H1 (cell line): ENCODE measurements around the gene WBP1L. TPM values are rescaled to one million over a fixed set of nuclear protein-coding genes. Genes with fewer than 3 reads are reported as not detected.

Source experiments
- CTCF ChIA-PET: fragments of 300-600 bp; sonication (Branson Sonifier 250); formaldehyde crosslinking; loops from one replicate; lab custom pipeline; 2021; ENCODE audit not compliant: partially characterized antibody; lab: Charles Lee
- POLR2A ChIA-PET: fragments of 300-600 bp; sonication (Branson Sonifier 250); formaldehyde crosslinking; loops from one replicate; lab custom pipeline; 2021; ENCODE audit warnings: inconsistent platforms; ENCODE audit not compliant: partially characterized antibody; lab: Charles Lee
- DNase-seq, 2 experiments: peaks; one replicate each; pipeline versions ENCODE4 v3.0.0 to v3.0.0-alpha.2; 2010 to 2022; ENCODE audit warnings: low spot score in 2 of 2, low read depth in 1 of 2, mixed read lengths in 1 of 2
- FAIRE-seq: peaks from 2 replicates; lab custom pipeline; 2011; peaks lifted over from hg19 to GRCh38; lab: Jason Lieb, UNC
- H2AFZ ChIP-seq: 2 replicates; pipeline ENCODE4 v1.8.1; 2012; ENCODE audit warnings: low read length, inconsistent platforms
- H2AK5ac ChIP-seq: 2 replicates; pipeline ENCODE4 v1.6.1; 2013; ENCODE audit warnings: low read depth, low read length
- H2BK120ac ChIP-seq: replicated peaks from 2 replicates; pipeline ENCODE3; 2013; ENCODE audit warnings: low read depth, low read length, inconsistent platforms
- H2BK12ac ChIP-seq: 2 replicates; pipeline ENCODE4 v1.6.1; 2013; ENCODE audit warnings: low read depth, low read length
- H2BK15ac ChIP-seq: 2 replicates; pipeline ENCODE4 v1.6.1; 2013; ENCODE audit warnings: low read length
- H2BK20ac ChIP-seq: 2 replicates; pipeline ENCODE4 v1.6.1; 2013; ENCODE audit warnings: low read length
- H2BK5ac ChIP-seq: 2 replicates; pipeline ENCODE4 v1.6.1; 2013; ENCODE audit warnings: low read depth, low read length
- H3K14ac ChIP-seq: 2 replicates; pipeline ENCODE4 v1.6.1; 2013; ENCODE audit warnings: inconsistent platforms; ENCODE audit not compliant: insufficient read length
- H3K18ac ChIP-seq: 2 replicates; pipeline ENCODE4 v1.6.1; 2013; ENCODE audit warnings: low read length; ENCODE audit errors: extremely low read depth
- H3K23ac ChIP-seq: 2 replicates; pipeline ENCODE4 v1.6.1; 2013; ENCODE audit warnings: inconsistent platforms; ENCODE audit not compliant: insufficient read length
- H3K23me2 ChIP-seq: 2 replicates; pipeline ENCODE4 v1.6.1; 2013; ENCODE audit warnings: low read depth, low read length
- H3K27ac ChIP-seq: 2 replicates; pipeline ENCODE4 v1.6.1; 2011; ENCODE audit warnings: low read depth, low read length, inconsistent platforms
- H3K27me3 ChIP-seq, 4 experiments: replicated peaks in 1 of 4; 1 replicate in 1 of 4; 2 replicates in 3 of 4; pipeline versions ENCODE4 v1.6.1 to v1.8.1; 2011 to 2013; ENCODE audit warnings: low read length in 3 of 4, mild to moderate bottlenecking in 3 of 4, inconsistent platforms in 2 of 4, mixed read lengths in 2 of 4, moderate library complexity in 1 of 4; ENCODE audit not compliant: control insufficient read depth in 3 of 4, insufficient read depth in 3 of 4; ENCODE audit errors: extremely low read depth in 1 of 4
- H3K36me3 ChIP-seq, 4 experiments: 2 replicates each; pipeline versions ENCODE4 v1.6.1 to v1.8.1; 2011 to 2013; ENCODE audit warnings: mild to moderate bottlenecking in 4 of 4, low read length in 3 of 4, moderate library complexity in 2 of 4, control low read depth in 1 of 4, inconsistent platforms in 1 of 4; ENCODE audit not compliant: insufficient read depth in 4 of 4, control insufficient read depth in 2 of 4
- H3K4ac ChIP-seq: replicated peaks from 2 replicates; pipeline ENCODE3; 2013; ENCODE audit warnings: low read length, low read depth, mixed read lengths, inconsistent platforms; ENCODE audit not compliant: insufficient read length
- H3K4me1 ChIP-seq, 4 experiments: replicated peaks in 1 of 4; 1 replicate in 1 of 4; 2 replicates in 3 of 4; pipeline versions ENCODE4 v1.6.1 to v1.8.1; 2011 to 2013; ENCODE audit warnings: low read length in 3 of 4, inconsistent platforms in 2 of 4, mixed read lengths in 1 of 4; ENCODE audit not compliant: insufficient read depth in 4 of 4, control insufficient read depth in 3 of 4
- H3K4me2 ChIP-seq, 2 experiments: 2 replicates each; pipeline versions ENCODE4 v1.6.1 to v1.8.1; 2011 to 2013; ENCODE audit warnings: low read depth in 2 of 2, low read length in 2 of 2, control low read depth in 1 of 2, inconsistent platforms in 1 of 2, mild to moderate bottlenecking in 1 of 2; ENCODE audit not compliant: insufficient read depth in 1 of 2
- H3K4me3 ChIP-seq, 4 experiments: fragments of 200-600, 300-600 bp in 1 of 4; sonication (generic), shearing (Covaris generic), sonication (Bioruptor Twin) in 1 of 4; 2 replicates each; pipeline versions ENCODE4 v1.5.1 to v1.8.1; 2011 to 2016; ENCODE audit warnings: low read length in 4 of 4, low read depth in 3 of 4, control low read depth in 2 of 4, inconsistent platforms in 2 of 4, mild to moderate bottlenecking in 2 of 4, mixed read lengths in 1 of 4, moderate library complexity in 1 of 4; ENCODE audit not compliant: insufficient read depth in 2 of 4; ENCODE audit errors: extremely low read depth in 1 of 4
- H3K56ac ChIP-seq: replicated peaks from 2 replicates; pipeline ENCODE3; 2013; ENCODE audit warnings: low read depth, mild to moderate bottlenecking, mixed read lengths, low read length, inconsistent platforms; ENCODE audit not compliant: insufficient read length
- H3K79me1 ChIP-seq: 2 replicates; pipeline ENCODE4 v1.6.1; 2013; ENCODE audit warnings: low read depth, low read length, control low read depth
- H3K79me2 ChIP-seq, 2 experiments: 2 replicates each; pipeline versions ENCODE4 v1.6.1 to v1.8.1; 2012 to 2013; ENCODE audit warnings: low read length in 2 of 2, mild to moderate bottlenecking in 2 of 2, inconsistent platforms in 1 of 2; ENCODE audit not compliant: insufficient read depth in 2 of 2, control insufficient read depth in 1 of 2
- H3K9ac ChIP-seq, 4 experiments: replicated peaks in 1 of 4; 1 replicate in 1 of 4; 2 replicates in 3 of 4; pipeline versions ENCODE4 v1.6.1 to v1.8.1; 2011 to 2013; ENCODE audit warnings: low read depth in 3 of 4, low read length in 3 of 4, control low read depth in 2 of 4, mild to moderate bottlenecking in 2 of 4, moderate library complexity in 2 of 4, inconsistent platforms in 1 of 4; ENCODE audit errors: extremely low read depth in 1 of 4
- H3K9me3 ChIP-seq, 2 experiments: 2 replicates each; pipeline versions ENCODE4 v1.6.1 to v1.8.1; 2012 to 2013; ENCODE audit warnings: mild to moderate bottlenecking in 2 of 2, moderate library complexity in 2 of 2, control low read depth in 1 of 2, inconsistent platforms in 1 of 2, low read depth in 1 of 2, low read length in 1 of 2, mixed read lengths in 1 of 2; ENCODE audit not compliant: insufficient read depth in 2 of 2
- H4K20me1 ChIP-seq, 2 experiments: replicated peaks in 1 of 2; 2 replicates each; pipeline versions ENCODE3 to v1.8.1; 2011 to 2013; ENCODE audit warnings: inconsistent platforms in 2 of 2, low read length in 2 of 2, mild to moderate bottlenecking in 1 of 2; ENCODE audit not compliant: insufficient read depth in 2 of 2, control insufficient read depth in 1 of 2
- H4K5ac ChIP-seq: 2 replicates; pipeline ENCODE4 v1.6.1; 2013; ENCODE audit warnings: low read length, low read depth, mixed read lengths, inconsistent platforms; ENCODE audit not compliant: insufficient read length
- H4K8ac ChIP-seq: 2 replicates; pipeline ENCODE4 v1.8.0; 2013; ENCODE audit warnings: mild to moderate bottlenecking, moderate library complexity, low read length, inconsistent platforms; ENCODE audit not compliant: insufficient read depth; ENCODE audit errors: extremely low read depth
- H4K91ac ChIP-seq: replicated peaks from 2 replicates; pipeline ENCODE3; 2013; ENCODE audit warnings: low read length, mixed read lengths, inconsistent platforms; ENCODE audit not compliant: insufficient read length
- CBX8 ChIP-seq: fragments of 300-800, 300-1000 bp; sonication (generic); IDR thresholded peaks from 2 replicates; pipeline ENCODE4 v1.7.1; 2016; ENCODE audit warnings: low read depth, low read length, borderline replicate concordance
- KDM1A ChIP-seq: fragments of 200-600, 300-600 bp; sonication (generic); IDR thresholded peaks from 2 replicates; pipeline ENCODE4 v1.7.1; 2016; ENCODE audit warnings: mild to moderate bottlenecking, low read length, borderline replicate concordance
- WGBS, 2 experiments: shearing (Covaris generic) in 1 of 2; methylation state at CpG; one replicate each; pipeline versions ENCODE4 v1.1.6 to v1.1.7; 2013 to 2015; ENCODE audit warnings: low lambda C conversion rate in 2 of 2, mixed read lengths in 2 of 2, inconsistent platforms in 1 of 2, low coverage in 1 of 2, missing lambda C conversion rate in 1 of 2; ENCODE audit not compliant: insufficient replicate concordance in 2 of 2, insufficient coverage in 1 of 2, insufficient read length in 1 of 2; ENCODE audit errors: extremely low coverage in 1 of 2, missing lambda C conversion rate in 1 of 2; 5-methylcytosine and 5-hydroxymethylcytosine counted together
- polyA plus RNA-seq, 7 experiments: library from polyadenylated mRNA; depleted of rRNA in 3 of 7; stranded (reverse) in 5 of 7; unstranded in 2 of 7; fragments of >200 nt in 5 of 7; fragments of 200-250 nt in 2 of 7; gene quantifications; 1 replicate in 5 of 7; 2 replicates in 1 of 7; 4 replicates in 1 of 7; pipeline versions ENCODE4 v1.2.1 to v1.2.3, GENCODE V29; 2011 to 2013; ENCODE audit warnings: missing spikeins in 2 of 7, mixed read lengths in 2 of 7
- total RNA-seq: library from RNA; stranded (reverse); fragmentation: NEBNext Ultra II Directional; extraction: Animal tissue kit (Norgen Biotek cat#: 25700); gene quantifications from 2 replicates; pipeline ENCODE4 v1.2.1, GENCODE V29; 2021

The WBP1L gene
- total and polyA plus RNA-seq, 2 of the 8 experiments (the other 6 are each of a cell fraction or from before 2014, with no cell fraction given): 26.6 to 29.9 TPM

DNA sequence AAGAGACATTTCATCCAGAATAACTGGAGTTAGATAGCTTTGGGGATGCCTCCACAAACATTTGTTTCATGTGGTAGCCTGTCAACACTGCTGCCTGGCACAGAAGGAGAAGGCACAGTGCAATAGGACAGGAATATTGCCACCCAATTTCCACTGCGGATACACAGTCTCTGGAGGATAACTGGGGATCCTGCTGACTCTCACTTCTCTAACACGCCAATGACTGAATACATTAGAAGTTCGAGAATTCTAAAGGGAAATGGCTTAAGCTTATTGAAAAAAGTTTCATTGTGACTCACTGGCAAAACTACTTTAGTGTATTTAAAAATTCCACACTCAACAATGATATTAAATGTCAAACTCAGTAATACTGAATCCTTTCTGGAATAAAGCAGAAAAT, 42.5 kb upstream of the WBP1L start:
- no peak overlapping the region for H4K91ac ChIP-seq
- H4K20me1 ChIP-seq: peaks cover 0 to 4% of the 10 kb centered on the region in 2 experiments
- peaks cover 0 to 19% (median 11%) of the 10 kb centered on the region in 4 experiments; a peak in 5 of 8 replicates for H3K36me3 ChIP-seq
- no peak overlapping the region for H2BK12ac ChIP-seq
- no peak overlapping the region for H3K14ac ChIP-seq
- H3K27ac ChIP-seq: no peak overlapping the region
- no peak overlapping the region for H3K18ac ChIP-seq
- H3K4me1 ChIP-seq: no peaks in the 10 kb centered on the region
- DNase-seq: no peak
- H2BK5ac ChIP-seq: no peak overlapping the region
- H3K4me3 ChIP-seq: no peak overlapping the region
- TF ChIP-seq CBX8 (no peak), KDM1A (no peak)
- FAIRE-seq: no peak
- no peak overlapping the region for H3K56ac ChIP-seq
- H2BK20ac ChIP-seq: no peak overlapping the region
- no peak overlapping the region for H3K4me2 ChIP-seq
- peaks cover 2% of the 10 kb centered on the region; the same call in 1 of the 2 replicates for H3K79me1 ChIP-seq
- H2AFZ ChIP-seq: no peak overlapping the region
- H3K9ac ChIP-seq: no peak overlapping the region
- H3K4ac ChIP-seq: no peak overlapping the region
- no peak overlapping the region for H3K23ac ChIP-seq
- no peaks in the 10 kb centered on the region for H3K9me3 ChIP-seq
- ChIA-PET POLR2A (interaction anchor here (1.3 to 1.7 kb wide), 2 partner anchors 10 to 11 kb away, joined by 3 to 4 read pairs; no protein-coding TSS in a partner anchor), CTCF (interaction anchor here (0.6 to 2.6 kb wide), 5 partner anchors 12 to 130 kb away, joined by 3 to 7 read pairs (median 3); no protein-coding TSS in a partner anchor)
- H3K79me2 ChIP-seq: no peaks in the 10 kb centered on the region
- H4K5ac ChIP-seq: no peak overlapping the region
- no peaks in the 10 kb centered on the region for H3K27me3 ChIP-seq
- no peaks in the 10 kb centered on the region for H3K23me2 ChIP-seq
- H2AK5ac ChIP-seq: no peak overlapping the region
- no peak overlapping the region for H2BK120ac ChIP-seq
- WGBS, 2 experiments: 99% methylated on average over 3 of the region's 3 CpGs; no CpG with 5 or more reads in 1 of the 2 experiments
- no peak overlapping the region for H4K8ac ChIP-seq
- H2BK15ac ChIP-seq: no peak overlapping the region
